IgD-negative memory B cell (primary cell): ENCODE data around the gene BPI. TPM values are rescaled to one million over a fixed set of nuclear protein-coding genes. Genes with fewer than 3 reads are reported as not detected.
"Not testable (repeated sequence)": the region's sequence is repeated elsewhere in the genome, so short reads cannot be mapped to it uniquely, and the experiment has no call there.

Experiments
- H3K27ac Mint-ChIP-seq, 3 donors: one replicate each; pipeline ENCODE4 v1.8.0; 2020 to 2022; ENCODE audit warnings: mild to moderate bottlenecking in 3 of 3, mixed read lengths in 3 of 3, moderate library complexity in 1 of 3
- H3K27me3 Mint-ChIP-seq: one replicate; pipeline ENCODE4 v1.8.0; 2021; ENCODE audit warnings: mixed read lengths
- H3K36me3 Mint-ChIP-seq: one replicate; pipeline ENCODE4 v1.8.0; 2020; ENCODE audit warnings: mild to moderate bottlenecking, mixed read lengths
- H3K4me1 Mint-ChIP-seq, 3 donors: one replicate each; pipeline ENCODE4 v1.8.0; 2020 to 2022; ENCODE audit warnings: mixed read lengths in 3 of 3, mild to moderate bottlenecking in 1 of 3
- H3K4me3 Mint-ChIP-seq, 4 donors: one replicate each; pipeline ENCODE4 v1.8.0; 2020 to 2022; ENCODE audit warnings: mild to moderate bottlenecking in 4 of 4, mixed read lengths in 4 of 4, moderate library complexity in 3 of 4
- H3K9me3 Mint-ChIP-seq, 3 donors: one replicate each; pipeline ENCODE4 v1.8.0; 2020 to 2021; ENCODE audit warnings: mixed read lengths in 3 of 3, mild to moderate bottlenecking in 1 of 3
- polyA plus RNA-seq: library from polyadenylated mRNA; unstranded; fragments of 300-500 nt; fragmentation: Illumina TruSeq; gene quantifications from one replicate; pipeline ENCODE4 v1.2.3, GENCODE V29; 2021

The BPI gene
- not detected for polyA plus RNA-seq

DNA sequence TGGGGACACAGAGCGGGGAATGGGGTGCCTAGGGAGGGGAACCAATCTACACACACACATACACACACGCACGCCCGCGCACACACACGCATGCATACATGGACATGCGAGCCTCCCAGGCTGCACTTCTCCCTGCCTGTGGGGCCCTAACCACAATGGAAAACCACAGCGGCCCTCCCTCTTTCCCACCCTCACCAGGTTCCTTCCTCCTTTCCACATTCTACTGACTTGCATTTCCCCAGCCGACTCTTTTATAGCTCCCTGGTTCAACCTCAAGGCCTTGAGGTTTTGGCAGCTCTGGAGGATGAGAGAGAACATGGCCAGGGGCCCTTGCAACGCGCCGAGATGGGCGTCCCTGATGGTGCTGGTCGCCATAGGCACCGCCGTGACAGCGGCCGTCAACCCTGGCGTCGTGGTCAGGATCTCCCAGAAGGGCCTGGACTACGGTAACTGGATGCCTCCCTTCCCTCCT, at the start of gene BPI:
Gene BPI (plus strand): TSS at position 249 of the 472 bp plus-strand sequence. CDS start 68 bp downstream, at position 317.
- no peaks in the 10 kb centered on the region for H3K36me3 Mint-ChIP-seq
- H3K9me3 Mint-ChIP-seq = no peaks in the 10 kb centered on the region
- H3K27ac Mint-ChIP-seq = no peak within 1 kb of the TSS
- peak within 1 kb of the TSS in 1 of 4 donors; percentile 29 for H3K4me3 Mint-ChIP-seq
- peaks cover 44% of the 10 kb centered on the region for H3K27me3 Mint-ChIP-seq
- peaks cover 3 to 12% (median 5%) of the 10 kb centered on the region in 3 donors for H3K4me1 Mint-ChIP-seq

- peaks cover 17% of the 10 kb centered on the region for H3K27me3 Mint-ChIP-seq
- H3K36me3 Mint-ChIP-seq = not testable (repeated sequence)
These were observed 49.3 kb upstream of the BPI start for GRCh38 chr20:38254621-38255020.

DNA sequence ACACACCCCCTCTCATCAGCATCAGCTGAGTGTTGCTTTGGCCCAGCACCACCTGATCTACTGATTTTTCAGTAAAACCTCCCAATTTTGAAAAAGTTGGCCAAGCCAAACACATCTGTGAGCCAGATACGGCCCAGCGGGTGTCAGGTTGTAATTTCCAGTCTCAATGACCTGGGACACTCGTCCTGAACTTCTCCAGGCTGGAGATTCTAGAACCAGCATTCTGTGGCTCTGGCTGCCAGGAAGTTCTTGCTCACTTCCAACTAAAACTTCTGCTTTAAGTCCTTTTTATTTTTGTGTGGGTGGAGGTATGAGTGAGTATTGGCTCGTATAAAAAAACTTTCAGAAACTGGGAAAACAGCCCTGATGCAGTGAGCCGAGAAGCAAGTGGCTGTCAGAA, 48.6 kb upstream of the BPI start:
- Mint-ChIP-seq H3K36me3 (no peaks in the 10 kb centered on the region), H3K4me3 (no peak overlapping the region), H3K27ac (peak overlapping the region in 1 of 3 donors; percentile 45), H3K4me1 (no peaks in the 10 kb centered on the region), H3K9me3 (no peaks in the 10 kb centered on the region), H3K27me3 (peaks cover 24% of the 10 kb centered on the region)

More at GRCh38 chr20:38254621-38255020, 49.3 kb upstream of the BPI start:
- peak overlapping the region in 1 of 4 donors; percentile 27 for H3K4me3 Mint-ChIP-seq
- H3K4me1 Mint-ChIP-seq, H3K9me3 Mint-ChIP-seq, H3K27ac Mint-ChIP-seq: not testable (repeated sequence)

- no peaks in the 10 kb centered on the region for H3K4me1 Mint-ChIP-seq
- no peaks in the 10 kb centered on the region for H3K36me3 Mint-ChIP-seq
- H3K27ac Mint-ChIP-seq = peak overlapping the region in 1 of 3 donors; percentile 45
- H3K27me3 Mint-ChIP-seq = peaks cover 27% of the 10 kb centered on the region
- H3K9me3 Mint-ChIP-seq = no peaks in the 10 kb centered on the region
- no peak overlapping the region for H3K4me3 Mint-ChIP-seq
These were observed 47.9 kb upstream of the BPI start for GRCh38 chr20:38256021-38256420.

- H3K4me3 Mint-ChIP-seq = no peak overlapping the region
- H3K36me3 Mint-ChIP-seq = no peaks in the 10 kb centered on the region
- no peaks in the 10 kb centered on the region for H3K4me1 Mint-ChIP-seq
- H3K27ac Mint-ChIP-seq = no peak overlapping the region
- peaks cover 32% of the 10 kb centered on the region for H3K27me3 Mint-ChIP-seq
- H3K9me3 Mint-ChIP-seq = no peaks in the 10 kb centered on the region
These were observed 47.0 kb upstream of the BPI start for GRCh38 chr20:38256966-38257365.

GRCh38 chr20:38258545-38259215, 45.3 kb upstream of the BPI start:
- no peaks in the 10 kb centered on the region for H3K9me3 Mint-ChIP-seq
- no peak overlapping the region for H3K4me3 Mint-ChIP-seq
- H3K4me1 Mint-ChIP-seq = no peaks in the 10 kb centered on the region
- no peak overlapping the region for H3K27ac Mint-ChIP-seq
- no peaks in the 10 kb centered on the region for H3K36me3 Mint-ChIP-seq
- H3K27me3 Mint-ChIP-seq = peaks cover 35% of the 10 kb centered on the region

DNA sequence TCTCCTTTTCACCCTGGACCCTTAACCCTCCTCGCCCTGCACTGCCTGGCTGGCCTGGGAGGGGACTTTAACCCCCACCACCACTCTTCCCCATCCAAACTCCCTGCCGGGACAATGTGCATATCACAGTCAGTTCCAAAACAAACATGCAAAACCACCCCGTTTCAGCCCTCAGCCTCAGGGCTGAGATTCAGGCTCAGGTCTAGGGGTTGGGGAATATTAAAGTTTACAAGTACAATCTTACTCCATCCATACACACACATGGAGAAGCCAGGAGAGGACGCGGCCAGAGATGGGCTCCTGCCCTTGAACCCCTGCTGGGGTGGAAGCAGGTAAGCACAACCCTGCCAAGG, 44.0 kb upstream of the BPI start:
- H3K4me3 Mint-ChIP-seq = peak overlapping the region in 1 of 4 donors; percentile 56
- peaks cover 34% of the 10 kb centered on the region for H3K27me3 Mint-ChIP-seq
- no peak overlapping the region for H3K27ac Mint-ChIP-seq
- H3K9me3 Mint-ChIP-seq = no peaks in the 10 kb centered on the region
- H3K4me1 Mint-ChIP-seq = no peaks in the 10 kb centered on the region
- no peaks in the 10 kb centered on the region for H3K36me3 Mint-ChIP-seq

GRCh38 chr20:38260378-38261053, 43.4 kb upstream of the BPI start, which contains the start of gene KIAA1755:
Gene KIAA1755 (minus strand): TSS chr20:38260735. CDS start chr20:38260500, 235 bp downstream.
- Mint-ChIP-seq H3K9me3 (no peaks in the 10 kb centered on the region), H3K4me1 (no peaks in the 10 kb centered on the region), H3K36me3 (no peaks in the 10 kb centered on the region), H3K4me3 (peak within 1 kb of the TSS in 1 of 4 donors; percentile 56), H3K27me3 (peaks cover 33% of the 10 kb centered on the region), H3K27ac (no peak within 1 kb of the TSS)

DNA sequence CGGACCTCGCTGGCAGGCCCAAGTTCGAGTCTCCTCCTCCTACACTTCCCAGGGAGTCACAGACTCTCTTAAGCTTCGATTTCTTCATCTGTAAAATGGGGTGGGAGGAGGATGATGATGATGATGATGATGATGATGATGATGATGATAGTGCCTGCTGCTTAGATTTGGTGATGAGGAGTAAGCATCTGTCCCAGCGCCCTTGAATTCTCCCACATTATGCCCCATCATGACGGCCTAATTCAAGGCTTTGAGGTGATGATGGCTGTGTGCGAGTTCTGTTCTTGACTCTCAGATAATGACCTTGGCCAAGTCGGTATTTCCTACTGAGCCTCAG, 42.9 kb upstream of the BPI start:
- Mint-ChIP-seq H3K9me3 (no peaks in the 10 kb centered on the region), H3K36me3 (no peaks in the 10 kb centered on the region), H3K27me3 (peaks cover 33% of the 10 kb centered on the region), H3K4me1 (no peaks in the 10 kb centered on the region), H3K27ac (no peak overlapping the region), H3K4me3 (no peak overlapping the region)

DNA sequence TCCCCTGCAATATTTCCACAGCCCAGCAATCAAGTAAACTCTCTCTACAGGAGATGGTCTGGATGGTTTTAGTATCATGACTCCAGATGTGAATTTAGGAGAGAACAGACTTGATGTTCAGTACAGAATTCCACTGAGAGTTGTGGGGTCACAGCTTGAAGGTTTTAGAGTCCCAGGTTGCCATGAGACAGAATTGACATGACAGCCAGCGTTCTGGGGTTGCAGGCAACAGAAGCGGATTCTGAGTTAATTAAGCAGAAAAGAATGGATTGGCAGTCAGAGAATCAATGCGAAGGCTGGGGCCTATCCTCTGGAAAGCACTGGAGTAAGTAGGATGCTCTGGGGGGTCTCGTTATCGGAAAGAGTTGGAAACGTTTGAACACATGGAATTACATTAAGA, 41.0 kb upstream of the BPI start:
- peaks cover 31% of the 10 kb centered on the region for H3K27me3 Mint-ChIP-seq
- no peak overlapping the region for H3K27ac Mint-ChIP-seq
- no peaks in the 10 kb centered on the region for H3K9me3 Mint-ChIP-seq
- H3K36me3 Mint-ChIP-seq = no peaks in the 10 kb centered on the region
- H3K4me3 Mint-ChIP-seq = no peak overlapping the region
- H3K4me1 Mint-ChIP-seq = no peaks in the 10 kb centered on the region

GRCh38 chr20:38266426-38266825, 37.5 kb upstream of the BPI start:
- Mint-ChIP-seq H3K27ac (no peak overlapping the region), H3K27me3 (peaks cover 17% of the 10 kb centered on the region), H3K36me3 (no peaks in the 10 kb centered on the region), H3K4me3 (no peak overlapping the region), H3K9me3 (no peaks in the 10 kb centered on the region), H3K4me1 (no peaks in the 10 kb centered on the region)

DNA sequence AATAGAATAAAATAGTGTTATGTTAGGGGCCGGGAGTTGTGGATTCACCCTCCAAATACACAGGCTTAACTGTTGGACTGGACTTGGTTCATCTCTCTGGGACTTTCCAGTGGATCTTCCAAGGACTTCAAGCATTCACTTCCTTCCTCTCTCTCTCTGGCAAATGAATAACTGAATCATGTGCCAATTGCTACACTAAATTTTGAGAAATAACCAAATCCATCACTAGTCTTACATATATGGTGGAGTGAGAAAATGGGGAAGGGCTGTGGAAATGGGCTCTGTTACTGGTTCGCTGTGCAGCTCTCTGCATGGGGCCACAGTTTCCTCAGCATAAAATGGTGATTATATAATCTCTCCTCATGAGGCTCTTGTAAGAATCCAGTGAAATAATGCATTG, 36.7 kb upstream of the BPI start:
- peaks cover 1% of the 10 kb centered on the region for H3K36me3 Mint-ChIP-seq
- H3K27ac Mint-ChIP-seq = no peak overlapping the region
- peaks cover 12% of the 10 kb centered on the region for H3K27me3 Mint-ChIP-seq
- H3K9me3 Mint-ChIP-seq = no peaks in the 10 kb centered on the region
- no peaks in the 10 kb centered on the region for H3K4me1 Mint-ChIP-seq
- H3K4me3 Mint-ChIP-seq = no peak overlapping the region

DNA sequence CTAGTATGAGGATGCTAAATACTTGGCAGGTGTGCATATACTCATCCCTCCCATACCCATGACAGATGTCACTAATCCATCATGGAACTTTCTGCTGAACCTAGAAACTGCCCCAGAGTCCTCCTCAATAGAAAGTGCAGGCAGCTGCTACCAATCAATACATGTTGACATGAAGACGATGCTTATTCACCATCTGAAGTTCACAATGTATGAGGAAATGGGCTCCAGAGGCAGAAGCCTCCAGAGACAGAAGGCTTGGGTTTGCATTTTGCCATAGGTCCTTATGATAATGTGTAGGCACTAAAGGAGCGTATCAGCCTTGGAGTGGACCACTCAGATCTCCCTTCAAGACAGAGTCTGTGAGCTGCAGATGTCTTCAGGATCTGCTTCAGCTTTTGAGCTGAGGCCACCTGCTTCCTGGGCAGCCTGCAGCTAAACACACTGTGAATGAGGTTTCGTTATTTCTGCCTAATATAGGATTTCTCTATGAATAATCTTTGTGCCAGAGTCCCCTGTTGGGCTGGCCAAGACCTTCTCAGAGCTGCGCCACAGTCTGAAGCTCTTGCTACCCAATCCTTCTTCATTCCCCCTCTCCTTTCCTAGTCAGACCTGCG, 35.9 kb upstream of the BPI start:
- peaks cover 12% of the 10 kb centered on the region for H3K27me3 Mint-ChIP-seq
- H3K27ac Mint-ChIP-seq = no peak overlapping the region
- H3K4me1 Mint-ChIP-seq = no peaks in the 10 kb centered on the region
- no peaks in the 10 kb centered on the region for H3K9me3 Mint-ChIP-seq
- H3K36me3 Mint-ChIP-seq = peaks cover 1% of the 10 kb centered on the region
- no peak overlapping the region for H3K4me3 Mint-ChIP-seq

- Mint-ChIP-seq H3K27ac (no peak overlapping the region), H3K36me3 (peaks cover 1% of the 10 kb centered on the region), H3K9me3 (no peaks in the 10 kb centered on the region), H3K4me3 (no peak overlapping the region), H3K27me3 (peaks cover 12% of the 10 kb centered on the region), H3K4me1 (no peaks in the 10 kb centered on the region)
These were observed 34.9 kb upstream of the BPI start for GRCh38 chr20:38269040-38269439.

DNA sequence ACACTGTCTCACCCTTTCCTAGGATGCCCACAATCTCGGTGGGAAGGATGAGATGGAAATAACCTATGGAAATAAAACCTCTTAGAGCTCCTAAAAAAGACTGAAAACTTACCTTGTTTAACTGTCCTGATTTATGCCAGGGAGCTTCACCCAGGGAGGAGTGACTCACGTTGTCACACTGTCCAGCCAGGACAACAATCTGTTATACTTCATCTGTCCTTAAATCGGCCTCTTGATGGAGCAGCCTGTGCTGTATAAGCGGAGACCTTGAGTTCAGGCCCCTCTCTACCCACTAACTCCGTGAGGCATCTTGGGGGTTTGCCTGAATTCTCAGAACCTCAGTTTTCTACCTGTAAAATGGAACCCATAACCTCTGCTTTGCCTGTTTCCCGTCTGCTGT, 34.2 kb upstream of the BPI start:
- no peak overlapping the region for H3K4me3 Mint-ChIP-seq
- H3K4me1 Mint-ChIP-seq = no peaks in the 10 kb centered on the region
- no peaks in the 10 kb centered on the region for H3K9me3 Mint-ChIP-seq
- peaks cover 12% of the 10 kb centered on the region for H3K27me3 Mint-ChIP-seq
- peaks cover 1% of the 10 kb centered on the region for H3K36me3 Mint-ChIP-seq
- no peak overlapping the region for H3K27ac Mint-ChIP-seq
